GM21360 (cell line): ENCODE results near the gene CENPH.
A peak's percentile ranks its signal among the peaks of the same experiment; 100 is the strongest.
"Not testable (repeated sequence)": the region's sequence is repeated elsewhere in the genome, so short reads cannot be mapped to it uniquely, and the experiment has no call there.

Experiments
- ATAC-seq: cut with Tn5 transposase; IDR thresholded peaks from one replicate; pipeline ENCODE4 v1.9.1; 2021; ENCODE audit warnings: mild to moderate bottlenecking, moderate library complexity; ENCODE audit not compliant: unreplicated experiment

CENPH gene

GRCh38 chr5:69206528-69207190 lies 17.3 kb downstream of the CENPH start:
- ATAC-seq: no peak

- no peak for ATAC-seq
These were observed 20.2 kb downstream of the CENPH start for GRCh38 chr5:69209602-69210001.

- no peak for ATAC-seq
These were observed 21.8 kb downstream of the CENPH start for GRCh38 chr5:69211200-69211599.

GRCh38 chr5:69212022-69212421 lies 22.6 kb downstream of the CENPH start:
- no peak for ATAC-seq

GRCh38 chr5:69213513-69214215 lies 24.3 kb downstream of the CENPH start:
- ATAC-seq: no peak

GRCh38 chr5:69217151-69217511 lies 27.7 kb downstream of the CENPH start:
- ATAC-seq: no peak

GRCh38 chr5:69217548-69218526 lies 28.5 kb downstream of the CENPH start:
- ATAC-seq: peak; percentile 88

- no peak for ATAC-seq
These were observed 30.6 kb downstream of the CENPH start for GRCh38 chr5:69219939-69220338.

- not testable (repeated sequence) for ATAC-seq
These were observed 31.0 kb downstream of the CENPH start for GRCh38 chr5:69220371-69220770.

GRCh38 chr5:69220833-69221232 lies 31.4 kb downstream of the CENPH start:
- not testable (repeated sequence) for ATAC-seq

- ATAC-seq: no peak
These were observed 35.1 kb downstream of the CENPH start for GRCh38 chr5:69224520-69224919.

- no peak for ATAC-seq
These were observed 36.5 kb downstream of the CENPH start for GRCh38 chr5:69225860-69226259.

- no peak for ATAC-seq
These were observed 40.8 kb downstream of the CENPH start for GRCh38 chr5:69230181-69230580.

GRCh38 chr5:69231281-69231680 lies 41.9 kb downstream of the CENPH start:
- ATAC-seq: no peak

GRCh38 chr5:69231851-69232250 lies 42.5 kb downstream of the CENPH start:
- no peak for ATAC-seq

- ATAC-seq: peak; percentile 98
These were observed 45.3 kb downstream of the CENPH start, which contains the start of gene CDK7 for GRCh38 chr5:69234457-69235268. Gene CDK7 (plus strand): TSS chr5:69234886. CDS start chr5:69234976, 90 bp downstream.

- ATAC-seq: not testable (repeated sequence)
These were observed 47.4 kb downstream of the CENPH start for GRCh38 chr5:69236733-69237132.

GRCh38 chr5:69237877-69238276 lies 48.5 kb downstream of the CENPH start:
- no peak for ATAC-seq

- no peak for ATAC-seq
These were observed 49.4 kb downstream of the CENPH start for GRCh38 chr5:69238760-69239251.

GRCh38 chr5:69242215-69242927 lies 53.0 kb downstream of the CENPH start:
- ATAC-seq: no peak
